ENCODE results near the gene RPS10. TPM values are rescaled to one million over a fixed set of nuclear protein-coding genes. Genes with fewer than 3 reads are reported as not detected.

RPS10 gene
- total RNA-seq, 1 experiment from 2014 or later: 1,497 TPM

DNA sequence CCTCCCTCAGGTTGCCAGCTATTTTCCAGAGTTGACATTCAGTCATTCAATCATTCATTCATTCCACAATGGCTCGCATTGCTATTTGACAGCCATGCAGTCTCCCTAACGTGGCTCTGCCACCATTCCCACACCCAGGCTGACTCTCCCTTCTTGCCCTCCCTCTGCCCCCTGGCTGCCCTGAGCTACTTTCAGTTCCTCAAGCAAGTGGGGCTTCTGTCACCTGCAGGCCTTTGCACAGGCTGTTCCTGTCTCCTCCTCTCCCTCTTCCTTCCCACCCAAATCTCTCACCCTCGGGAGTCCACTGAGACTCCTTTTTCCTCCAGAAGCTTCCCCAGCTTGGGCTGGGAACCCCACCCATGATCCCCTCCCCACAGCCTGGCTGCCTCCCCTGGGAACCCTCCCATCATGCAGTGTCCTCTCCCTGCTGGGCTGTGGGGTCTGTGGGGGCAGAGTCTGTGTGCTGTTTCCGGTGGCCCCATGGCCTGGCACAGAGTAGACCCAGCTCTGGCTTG lies 42.6 kb upstream of the RPS10 start:
- Histone ChIP-seq H3K4me1 (ENCODE audit: insufficient read depth, low read length, poor library complexity, severe bottlenecking) (peaks cover 5% of the 10 kb centered on the region), H3K9me3 (ENCODE audit: low read depth, low read length, poor library complexity, severe bottlenecking) (no peaks in the 10 kb centered on the region), H3K4me3 (ENCODE audit: low read depth, low read length, poor library complexity, severe bottlenecking) (no peak overlapping the region), H3K27ac (ENCODE audit: low read depth, low read length, poor library complexity, severe bottlenecking) (no peak overlapping the region), H3K36me3 (ENCODE audit: insufficient read depth, low read length, poor library complexity, severe bottlenecking) (no peaks in the 10 kb centered on the region), H3K27me3 (replicated peaks; ENCODE audit: insufficient read depth, low read depth, low read length, poor library complexity) (no peaks in the 10 kb centered on the region)
- intact Hi-C loops (cut with micrococcal nuclease; ENCODE audit: unreplicated experiment): no loop called here
- BruUV-seq (replicated peaks): no TSS peak
- POLR2A ChIA-PET (ENCODE audit: low non-redundant PET): no interaction called here
- CTCF ChIA-PET: interaction anchor here (0.6 kb wide), 1 partner anchor 9 kb away, joined by 3 read pairs; no protein-coding TSS in a partner anchor
- DNase-seq (ENCODE audit: low spot score): no peak
- TF ChIP-seq, protein P1, sequence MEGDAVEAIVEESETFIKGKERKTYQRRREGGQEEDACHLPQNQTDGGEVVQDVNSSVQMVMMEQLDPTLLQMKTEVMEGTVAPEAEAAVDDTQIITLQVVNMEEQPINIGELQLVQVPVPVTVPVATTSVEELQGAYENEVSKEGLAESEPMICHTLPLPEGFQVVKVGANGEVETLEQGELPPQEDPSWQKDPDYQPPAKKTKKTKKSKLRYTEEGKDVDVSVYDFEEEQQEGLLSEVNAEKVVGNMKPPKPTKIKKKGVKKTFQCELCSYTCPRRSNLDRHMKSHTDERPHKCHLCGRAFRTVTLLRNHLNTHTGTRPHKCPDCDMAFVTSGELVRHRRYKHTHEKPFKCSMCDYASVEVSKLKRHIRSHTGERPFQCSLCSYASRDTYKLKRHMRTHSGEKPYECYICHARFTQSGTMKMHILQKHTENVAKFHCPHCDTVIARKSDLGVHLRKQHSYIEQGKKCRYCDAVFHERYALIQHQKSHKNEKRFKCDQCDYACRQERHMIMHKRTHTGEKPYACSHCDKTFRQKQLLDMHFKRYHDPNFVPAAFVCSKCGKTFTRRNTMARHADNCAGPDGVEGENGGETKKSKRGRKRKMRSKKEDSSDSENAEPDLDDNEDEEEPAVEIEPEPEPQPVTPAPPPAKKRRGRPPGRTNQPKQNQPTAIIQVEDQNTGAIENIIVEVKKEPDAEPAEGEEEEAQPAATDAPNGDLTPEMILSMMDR (conservative IDR thresholded peaks at IDR 0.05; ENCODE audit: low read depth, low read length): no peak
- TF ChIP-seq EZH2 (IDR thresholded peaks at IDR 0.05; ENCODE audit: borderline replicate concordance, low read depth, low read length, poor library complexity, severe bottlenecking): no peak

DNA sequence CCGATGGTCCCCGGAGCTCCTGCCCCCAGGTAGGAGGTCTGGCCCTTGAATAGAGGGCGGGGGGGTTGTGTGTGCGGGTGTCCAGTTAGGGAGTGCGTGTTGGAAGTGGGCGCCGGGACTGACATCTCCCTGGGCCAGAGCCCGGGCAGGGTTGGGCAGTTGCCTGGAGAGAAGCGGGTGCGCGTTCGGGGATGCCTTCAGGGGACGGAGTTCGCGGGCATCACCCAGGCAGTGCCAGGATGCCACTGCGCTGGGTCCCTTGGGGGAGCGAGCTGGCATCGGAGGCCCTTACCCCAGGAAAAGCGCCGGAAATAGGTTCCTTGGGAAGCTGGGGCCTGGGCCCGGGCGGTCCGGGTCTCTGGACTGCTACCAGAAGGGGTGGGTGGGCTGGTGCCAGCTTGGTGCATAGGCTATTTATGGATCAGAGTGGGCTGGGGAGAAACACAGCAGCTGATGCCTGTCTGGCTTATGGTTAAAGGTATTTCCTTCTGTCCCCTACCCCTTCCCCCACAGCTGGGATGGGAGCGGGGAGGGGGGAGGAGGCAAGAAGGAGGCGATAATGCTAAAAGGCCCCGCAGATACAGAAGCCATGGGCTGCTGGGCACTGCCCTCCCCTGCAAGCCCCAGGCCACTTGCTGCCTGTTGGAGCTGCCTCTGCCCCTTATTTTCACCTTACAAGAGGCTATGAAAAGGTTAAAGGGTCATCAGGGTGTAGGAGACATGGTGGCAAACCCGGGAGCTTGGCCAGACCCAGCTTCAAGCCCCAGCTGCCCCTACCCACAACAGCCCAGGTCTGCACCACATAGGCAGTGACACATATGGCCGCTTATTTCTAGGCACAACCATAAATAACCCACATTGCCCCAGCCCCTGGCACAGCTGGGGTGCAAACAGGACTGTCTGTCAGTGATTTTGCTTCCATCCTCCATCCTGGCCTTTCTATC lies 40.6 kb upstream of the RPS10 start:
- no peaks in the 10 kb centered on the region for H3K36me3 ChIP-seq (ENCODE audit: insufficient read depth, low read length, poor library complexity, severe bottlenecking)
- no TSS peak for BruUV-seq (replicated peaks)
- no peaks in the 10 kb centered on the region for H3K9me3 ChIP-seq (ENCODE audit: low read depth, low read length, poor library complexity, severe bottlenecking)
- H3K27ac ChIP-seq (ENCODE audit: low read depth, low read length, poor library complexity, severe bottlenecking): no peak overlapping the region
- DNase-seq (ENCODE audit: low spot score): no peak
- H3K4me3 ChIP-seq (ENCODE audit: low read depth, low read length, poor library complexity, severe bottlenecking): peak overlapping the region; percentile 40
- no peaks in the 10 kb centered on the region for H3K27me3 ChIP-seq (replicated peaks; ENCODE audit: insufficient read depth, low read depth, low read length, poor library complexity)
- ChIA-PET POLR2A (ENCODE audit: low non-redundant PET) (no interaction called here), CTCF (no interaction called here)
- intact Hi-C loops (cut with micrococcal nuclease; ENCODE audit: unreplicated experiment): no loop called here
- peaks cover 5% of the 10 kb centered on the region for H3K4me1 ChIP-seq (ENCODE audit: insufficient read depth, low read length, poor library complexity, severe bottlenecking)
- TF ChIP-seq EZH2 (IDR thresholded peaks at IDR 0.05; ENCODE audit: borderline replicate concordance, low read depth, low read length, poor library complexity, severe bottlenecking): no peak
- TF ChIP-seq, protein P1 (conservative IDR thresholded peaks at IDR 0.05; ENCODE audit: low read depth, low read length): no peak

DNA sequence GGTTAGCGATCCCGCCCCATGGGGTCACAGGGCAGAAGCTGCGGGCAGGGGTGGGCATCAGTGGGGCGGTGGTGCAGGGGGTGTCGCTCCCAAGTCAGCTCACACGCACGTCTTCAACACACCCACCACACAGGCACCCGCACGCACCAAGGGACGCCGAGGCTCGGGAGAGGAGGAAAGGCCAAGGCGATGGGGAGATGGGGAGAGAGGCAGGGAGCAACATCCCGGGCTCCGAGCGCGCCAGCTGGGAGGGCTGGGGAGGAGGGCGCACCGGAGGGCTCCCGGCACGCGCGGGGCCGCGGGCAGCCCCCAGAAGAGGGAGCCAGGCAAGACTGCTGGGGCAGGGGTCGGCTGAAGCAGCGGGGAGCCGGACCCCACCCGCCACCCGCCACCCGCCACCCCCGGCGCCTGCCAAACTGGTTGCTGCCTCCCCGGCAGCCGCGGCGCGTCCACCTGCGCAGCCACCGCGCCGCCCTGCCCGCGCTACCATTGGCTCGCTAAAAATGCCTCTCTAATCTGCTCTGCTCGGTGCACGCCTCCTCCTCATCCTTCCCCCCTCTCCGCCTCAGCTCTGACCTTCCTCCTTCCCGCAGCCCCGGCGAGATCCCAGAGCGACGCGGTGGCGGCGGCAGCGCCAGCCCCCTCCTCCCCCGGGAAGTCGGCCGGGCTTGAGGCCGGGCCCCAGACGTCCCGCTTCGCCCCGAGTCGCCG lies 39.8 kb upstream of the RPS10 start, which contains the start of gene PACSIN1:
Gene PACSIN1, plus strand, starts transcription at position 546 of the 711 bp plus-strand sequence. CDS start 60,230 bp downstream, outside the sequence.
- ChIA-PET CTCF (no interaction called here), POLR2A (ENCODE audit: low non-redundant PET) (no interaction called here)
- Histone ChIP-seq H3K27me3 (replicated peaks; ENCODE audit: insufficient read depth, low read depth, low read length, poor library complexity) (no peaks in the 10 kb centered on the region), H3K27ac (ENCODE audit: low read depth, low read length, poor library complexity, severe bottlenecking) (no peak within 1 kb of the TSS), H3K36me3 (ENCODE audit: insufficient read depth, low read length, poor library complexity, severe bottlenecking) (no peaks in the 10 kb centered on the region), H3K9me3 (ENCODE audit: low read depth, low read length, poor library complexity, severe bottlenecking) (no peaks in the 10 kb centered on the region), H3K4me3 (ENCODE audit: low read depth, low read length, poor library complexity, severe bottlenecking) (peak within 1 kb of the TSS; percentile 40), H3K4me1 (ENCODE audit: insufficient read depth, low read length, poor library complexity, severe bottlenecking) (peaks cover 5% of the 10 kb centered on the region)
- no TSS peak for BruUV-seq (replicated peaks)
- TF ChIP-seq, protein P1 (conservative IDR thresholded peaks at IDR 0.05; ENCODE audit: low read depth, low read length): no peak
- no peak for TF ChIP-seq EZH2 (IDR thresholded peaks at IDR 0.05; ENCODE audit: borderline replicate concordance, low read depth, low read length, poor library complexity, severe bottlenecking)
- DNase-seq (ENCODE audit: low spot score): no peak
- intact Hi-C loops (cut with micrococcal nuclease; ENCODE audit: unreplicated experiment): no loop called here

All from A673 (cell line).